ENCODE results near the gene GALNT8. TPM values are rescaled to one million over a fixed set of nuclear protein-coding genes. Genes with fewer than 3 reads are reported as not detected.
A peak's percentile ranks its signal among the peaks of the same experiment; 100 is the strongest.

GALNT8 gene
- total RNA-seq, 1 experiment from 2014 or later = 8.8 TPM

DNA sequence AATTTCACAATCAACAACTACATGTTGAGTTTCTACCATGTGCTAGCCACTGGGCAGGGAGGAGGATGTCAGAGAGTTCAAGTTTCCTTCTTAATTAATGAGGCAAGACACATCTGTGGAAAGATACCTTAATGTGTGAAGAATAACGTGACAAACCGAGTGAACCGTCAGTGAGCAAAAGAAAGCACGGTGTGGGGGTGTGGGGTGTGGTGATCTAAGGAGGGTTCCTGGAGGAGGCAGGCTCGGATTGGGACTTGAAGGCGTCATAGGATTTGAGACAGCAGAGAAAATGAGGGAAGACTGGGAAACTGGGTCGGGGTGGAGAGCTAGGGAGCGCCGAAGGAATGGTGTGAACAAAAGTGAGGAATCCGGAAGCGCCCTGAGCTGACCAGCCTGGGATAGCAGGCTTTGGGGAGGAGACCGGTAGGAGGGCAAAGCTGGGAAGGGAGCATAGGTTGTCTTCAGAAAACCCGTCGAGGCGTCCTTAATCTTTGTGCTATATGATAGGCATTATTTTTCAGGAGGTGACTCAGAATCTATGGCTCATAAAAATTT lies 22.3 kb downstream of the GALNT8 start (continued):
- TF ChIP-seq, protein P1, sequence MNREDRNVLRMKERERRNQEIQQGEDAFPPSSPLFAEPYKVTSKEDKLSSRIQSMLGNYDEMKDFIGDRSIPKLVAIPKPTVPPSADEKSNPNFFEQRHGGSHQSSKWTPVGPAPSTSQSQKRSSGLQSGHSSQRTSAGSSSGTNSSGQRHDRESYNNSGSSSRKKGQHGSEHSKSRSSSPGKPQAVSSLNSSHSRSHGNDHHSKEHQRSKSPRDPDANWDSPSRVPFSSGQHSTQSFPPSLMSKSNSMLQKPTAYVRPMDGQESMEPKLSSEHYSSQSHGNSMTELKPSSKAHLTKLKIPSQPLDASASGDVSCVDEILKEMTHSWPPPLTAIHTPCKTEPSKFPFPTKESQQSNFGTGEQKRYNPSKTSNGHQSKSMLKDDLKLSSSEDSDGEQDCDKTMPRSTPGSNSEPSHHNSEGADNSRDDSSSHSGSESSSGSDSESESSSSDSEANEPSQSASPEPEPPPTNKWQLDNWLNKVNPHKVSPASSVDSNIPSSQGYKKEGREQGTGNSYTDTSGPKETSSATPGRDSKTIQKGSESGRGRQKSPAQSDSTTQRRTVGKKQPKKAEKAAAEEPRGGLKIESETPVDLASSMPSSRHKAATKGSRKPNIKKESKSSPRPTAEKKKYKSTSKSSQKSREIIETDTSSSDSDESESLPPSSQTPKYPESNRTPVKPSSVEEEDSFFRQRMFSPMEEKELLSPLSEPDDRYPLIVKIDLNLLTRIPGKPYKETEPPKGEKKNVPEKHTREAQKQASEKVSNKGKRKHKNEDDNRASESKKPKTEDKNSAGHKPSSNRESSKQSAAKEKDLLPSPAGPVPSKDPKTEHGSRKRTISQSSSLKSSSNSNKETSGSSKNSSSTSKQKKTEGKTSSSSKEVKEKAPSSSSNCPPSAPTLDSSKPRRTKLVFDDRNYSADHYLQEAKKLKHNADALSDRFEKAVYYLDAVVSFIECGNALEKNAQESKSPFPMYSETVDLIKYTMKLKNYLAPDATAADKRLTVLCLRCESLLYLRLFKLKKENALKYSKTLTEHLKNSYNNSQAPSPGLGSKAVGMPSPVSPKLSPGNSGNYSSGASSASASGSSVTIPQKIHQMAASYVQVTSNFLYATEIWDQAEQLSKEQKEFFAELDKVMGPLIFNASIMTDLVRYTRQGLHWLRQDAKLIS (CRISPR knock-in tag; IDR thresholded peaks at IDR 0.05; ENCODE audit: borderline replicate concordance) = no peak
- no peak for TF ChIP-seq RELA (CRISPR knock-in tag; IDR thresholded peaks at IDR 0.05; ENCODE audit: borderline replicate concordance)
- TF ChIP-seq, protein P2, sequence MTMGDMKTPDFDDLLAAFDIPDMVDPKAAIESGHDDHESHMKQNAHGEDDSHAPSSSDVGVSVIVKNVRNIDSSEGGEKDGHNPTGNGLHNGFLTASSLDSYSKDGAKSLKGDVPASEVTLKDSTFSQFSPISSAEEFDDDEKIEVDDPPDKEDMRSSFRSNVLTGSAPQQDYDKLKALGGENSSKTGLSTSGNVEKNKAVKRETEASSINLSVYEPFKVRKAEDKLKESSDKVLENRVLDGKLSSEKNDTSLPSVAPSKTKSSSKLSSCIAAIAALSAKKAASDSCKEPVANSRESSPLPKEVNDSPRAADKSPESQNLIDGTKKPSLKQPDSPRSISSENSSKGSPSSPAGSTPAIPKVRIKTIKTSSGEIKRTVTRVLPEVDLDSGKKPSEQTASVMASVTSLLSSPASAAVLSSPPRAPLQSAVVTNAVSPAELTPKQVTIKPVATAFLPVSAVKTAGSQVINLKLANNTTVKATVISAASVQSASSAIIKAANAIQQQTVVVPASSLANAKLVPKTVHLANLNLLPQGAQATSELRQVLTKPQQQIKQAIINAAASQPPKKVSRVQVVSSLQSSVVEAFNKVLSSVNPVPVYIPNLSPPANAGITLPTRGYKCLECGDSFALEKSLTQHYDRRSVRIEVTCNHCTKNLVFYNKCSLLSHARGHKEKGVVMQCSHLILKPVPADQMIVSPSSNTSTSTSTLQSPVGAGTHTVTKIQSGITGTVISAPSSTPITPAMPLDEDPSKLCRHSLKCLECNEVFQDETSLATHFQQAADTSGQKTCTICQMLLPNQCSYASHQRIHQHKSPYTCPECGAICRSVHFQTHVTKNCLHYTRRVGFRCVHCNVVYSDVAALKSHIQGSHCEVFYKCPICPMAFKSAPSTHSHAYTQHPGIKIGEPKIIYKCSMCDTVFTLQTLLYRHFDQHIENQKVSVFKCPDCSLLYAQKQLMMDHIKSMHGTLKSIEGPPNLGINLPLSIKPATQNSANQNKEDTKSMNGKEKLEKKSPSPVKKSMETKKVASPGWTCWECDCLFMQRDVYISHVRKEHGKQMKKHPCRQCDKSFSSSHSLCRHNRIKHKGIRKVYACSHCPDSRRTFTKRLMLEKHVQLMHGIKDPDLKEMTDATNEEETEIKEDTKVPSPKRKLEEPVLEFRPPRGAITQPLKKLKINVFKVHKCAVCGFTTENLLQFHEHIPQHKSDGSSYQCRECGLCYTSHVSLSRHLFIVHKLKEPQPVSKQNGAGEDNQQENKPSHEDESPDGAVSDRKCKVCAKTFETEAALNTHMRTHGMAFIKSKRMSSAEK (CRISPR knock-in tag; IDR thresholded peaks at IDR 0.05; ENCODE audit: borderline replicate concordance) = no peak
- no peak for TF ChIP-seq ATF1 (CRISPR knock-in tag; IDR thresholded peaks at IDR 0.05)
- no peak for TF ChIP-seq GABPB1 (CRISPR knock-in tag; IDR thresholded peaks at IDR 0.05)
- TF ChIP-seq, protein P3, sequence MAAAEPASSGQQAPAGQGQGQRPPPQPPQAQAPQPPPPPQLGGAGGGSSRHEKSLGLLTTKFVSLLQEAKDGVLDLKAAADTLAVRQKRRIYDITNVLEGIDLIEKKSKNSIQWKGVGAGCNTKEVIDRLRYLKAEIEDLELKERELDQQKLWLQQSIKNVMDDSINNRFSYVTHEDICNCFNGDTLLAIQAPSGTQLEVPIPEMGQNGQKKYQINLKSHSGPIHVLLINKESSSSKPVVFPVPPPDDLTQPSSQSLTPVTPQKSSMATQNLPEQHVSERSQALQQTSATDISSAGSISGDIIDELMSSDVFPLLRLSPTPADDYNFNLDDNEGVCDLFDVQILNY (CRISPR knock-in tag; IDR thresholded peaks at IDR 0.05) = no peak
- TF ChIP-seq, protein P4, sequence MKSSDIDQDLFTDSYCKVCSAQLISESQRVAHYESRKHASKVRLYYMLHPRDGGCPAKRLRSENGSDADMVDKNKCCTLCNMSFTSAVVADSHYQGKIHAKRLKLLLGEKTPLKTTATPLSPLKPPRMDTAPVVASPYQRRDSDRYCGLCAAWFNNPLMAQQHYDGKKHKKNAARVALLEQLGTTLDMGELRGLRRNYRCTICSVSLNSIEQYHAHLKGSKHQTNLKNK (CRISPR knock-in tag; IDR thresholded peaks at IDR 0.05) = no peak
- TF ChIP-seq JAZF1 (CRISPR knock-in tag; IDR thresholded peaks at IDR 0.05) = no peak
- no peak for TF ChIP-seq MXD4 (CRISPR knock-in tag; IDR thresholded peaks at IDR 0.05; ENCODE audit: borderline replicate concordance)

DNA sequence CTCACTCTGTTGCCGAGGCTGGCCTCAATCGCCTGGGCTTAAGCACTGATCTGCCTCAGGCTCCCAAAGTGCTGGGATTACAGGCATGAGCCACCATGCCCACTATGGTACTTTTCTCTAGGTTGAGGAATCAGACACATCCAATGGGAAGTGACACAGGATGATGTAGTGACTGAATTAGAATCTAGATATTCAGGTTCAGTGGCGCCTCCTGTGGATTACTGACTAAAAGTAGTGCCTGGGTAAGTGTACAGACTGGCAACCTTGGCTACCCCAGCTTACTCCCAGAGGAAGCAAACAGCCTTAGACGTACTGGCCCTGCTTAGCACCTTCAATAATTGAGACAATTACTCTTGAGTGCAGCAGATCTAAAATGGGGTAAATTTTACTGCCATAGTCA lies 22.8 kb downstream of the GALNT8 start:
- DNase-seq (ENCODE audit: low spot score) (peak; percentile 29), ATAC-seq (peak; percentile 88)
- Mint-ChIP-seq H3K36me3 (peaks cover 16% of the 10 kb centered on the region), H3K9me3 (peaks cover 3% of the 10 kb centered on the region; the same call in 1 of the 2 replicates), H3K27ac (no peak overlapping the region; the same call in 1 of the 2 replicates), H3K4me1 (peaks cover 6% of the 10 kb centered on the region), H3K4me3 (no peak overlapping the region), H3K27me3 (ENCODE audit: low read depth) (no peaks in the 10 kb centered on the region)
- ChIA-PET POLR2A (no interaction called here), CTCF (interaction anchor here (0.5 to 1.9 kb wide), 5 partner anchors 16 to 137 kb away, joined by 3 to 10 read pairs (median 4); no protein-coding TSS in a partner anchor)
- TF ChIP-seq, protein P5, sequence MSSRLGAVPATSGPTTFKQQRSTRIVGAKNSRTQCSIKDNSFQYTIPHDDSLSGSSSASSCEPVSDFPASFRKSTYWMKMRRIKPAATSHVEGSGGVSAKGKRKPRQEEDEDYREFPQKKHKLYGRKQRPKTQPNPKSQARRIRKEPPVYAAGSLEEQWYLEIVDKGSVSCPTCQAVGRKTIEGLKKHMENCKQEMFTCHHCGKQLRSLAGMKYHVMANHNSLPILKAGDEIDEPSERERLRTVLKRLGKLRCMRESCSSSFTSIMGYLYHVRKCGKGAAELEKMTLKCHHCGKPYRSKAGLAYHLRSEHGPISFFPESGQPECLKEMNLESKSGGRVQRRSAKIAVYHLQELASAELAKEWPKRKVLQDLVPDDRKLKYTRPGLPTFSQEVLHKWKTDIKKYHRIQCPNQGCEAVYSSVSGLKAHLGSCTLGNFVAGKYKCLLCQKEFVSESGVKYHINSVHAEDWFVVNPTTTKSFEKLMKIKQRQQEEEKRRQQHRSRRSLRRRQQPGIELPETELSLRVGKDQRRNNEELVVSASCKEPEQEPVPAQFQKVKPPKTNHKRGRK (CRISPR knock-in tag; IDR thresholded peaks at IDR 0.05; ENCODE audit: borderline replicate concordance) = no peak
- no peak for TF ChIP-seq ELF4 (CRISPR knock-in tag; IDR thresholded peaks at IDR 0.05; ENCODE audit: low read depth)
- no peak for TF ChIP-seq GTF2I (CRISPR knock-in tag; conservative IDR thresholded peaks at IDR 0.05)
- no peak for TF ChIP-seq JUN (CRISPR knock-in tag; IDR thresholded peaks at IDR 0.05)
- TF ChIP-seq TCF7 (CRISPR knock-in tag; IDR thresholded peaks at IDR 0.05; ENCODE audit: low read depth) = no peak
- TF ChIP-seq ATF1 (CRISPR knock-in tag; IDR thresholded peaks at IDR 0.05) = no peak
- TF ChIP-seq, protein P6, sequence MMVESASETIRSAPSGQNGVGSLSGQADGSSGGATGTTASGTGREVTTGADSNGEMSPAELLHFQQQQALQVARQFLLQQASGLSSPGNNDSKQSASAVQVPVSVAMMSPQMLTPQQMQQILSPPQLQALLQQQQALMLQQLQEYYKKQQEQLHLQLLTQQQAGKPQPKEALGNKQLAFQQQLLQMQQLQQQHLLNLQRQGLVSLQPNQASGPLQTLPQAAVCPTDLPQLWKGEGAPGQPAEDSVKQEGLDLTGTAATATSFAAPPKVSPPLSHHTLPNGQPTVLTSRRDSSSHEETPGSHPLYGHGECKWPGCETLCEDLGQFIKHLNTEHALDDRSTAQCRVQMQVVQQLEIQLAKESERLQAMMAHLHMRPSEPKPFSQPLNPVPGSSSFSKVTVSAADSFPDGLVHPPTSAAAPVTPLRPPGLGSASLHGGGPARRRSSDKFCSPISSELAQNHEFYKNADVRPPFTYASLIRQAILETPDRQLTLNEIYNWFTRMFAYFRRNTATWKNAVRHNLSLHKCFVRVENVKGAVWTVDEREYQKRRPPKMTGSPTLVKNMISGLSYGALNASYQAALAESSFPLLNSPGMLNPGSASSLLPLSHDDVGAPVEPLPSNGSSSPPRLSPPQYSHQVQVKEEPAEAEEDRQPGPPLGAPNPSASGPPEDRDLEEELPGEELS (CRISPR knock-in tag; IDR thresholded peaks at IDR 0.05) = no peak
- TF ChIP-seq, protein P7, sequence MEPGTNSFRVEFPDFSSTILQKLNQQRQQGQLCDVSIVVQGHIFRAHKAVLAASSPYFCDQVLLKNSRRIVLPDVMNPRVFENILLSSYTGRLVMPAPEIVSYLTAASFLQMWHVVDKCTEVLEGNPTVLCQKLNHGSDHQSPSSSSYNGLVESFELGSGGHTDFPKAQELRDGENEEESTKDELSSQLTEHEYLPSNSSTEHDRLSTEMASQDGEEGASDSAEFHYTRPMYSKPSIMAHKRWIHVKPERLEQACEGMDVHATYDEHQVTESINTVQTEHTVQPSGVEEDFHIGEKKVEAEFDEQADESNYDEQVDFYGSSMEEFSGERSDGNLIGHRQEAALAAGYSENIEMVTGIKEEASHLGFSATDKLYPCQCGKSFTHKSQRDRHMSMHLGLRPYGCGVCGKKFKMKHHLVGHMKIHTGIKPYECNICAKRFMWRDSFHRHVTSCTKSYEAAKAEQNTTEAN (CRISPR knock-in tag; IDR thresholded peaks at IDR 0.05) = no peak
- TF ChIP-seq RELA (CRISPR knock-in tag; IDR thresholded peaks at IDR 0.05; ENCODE audit: borderline replicate concordance) = no peak
- TF ChIP-seq, protein P8, sequence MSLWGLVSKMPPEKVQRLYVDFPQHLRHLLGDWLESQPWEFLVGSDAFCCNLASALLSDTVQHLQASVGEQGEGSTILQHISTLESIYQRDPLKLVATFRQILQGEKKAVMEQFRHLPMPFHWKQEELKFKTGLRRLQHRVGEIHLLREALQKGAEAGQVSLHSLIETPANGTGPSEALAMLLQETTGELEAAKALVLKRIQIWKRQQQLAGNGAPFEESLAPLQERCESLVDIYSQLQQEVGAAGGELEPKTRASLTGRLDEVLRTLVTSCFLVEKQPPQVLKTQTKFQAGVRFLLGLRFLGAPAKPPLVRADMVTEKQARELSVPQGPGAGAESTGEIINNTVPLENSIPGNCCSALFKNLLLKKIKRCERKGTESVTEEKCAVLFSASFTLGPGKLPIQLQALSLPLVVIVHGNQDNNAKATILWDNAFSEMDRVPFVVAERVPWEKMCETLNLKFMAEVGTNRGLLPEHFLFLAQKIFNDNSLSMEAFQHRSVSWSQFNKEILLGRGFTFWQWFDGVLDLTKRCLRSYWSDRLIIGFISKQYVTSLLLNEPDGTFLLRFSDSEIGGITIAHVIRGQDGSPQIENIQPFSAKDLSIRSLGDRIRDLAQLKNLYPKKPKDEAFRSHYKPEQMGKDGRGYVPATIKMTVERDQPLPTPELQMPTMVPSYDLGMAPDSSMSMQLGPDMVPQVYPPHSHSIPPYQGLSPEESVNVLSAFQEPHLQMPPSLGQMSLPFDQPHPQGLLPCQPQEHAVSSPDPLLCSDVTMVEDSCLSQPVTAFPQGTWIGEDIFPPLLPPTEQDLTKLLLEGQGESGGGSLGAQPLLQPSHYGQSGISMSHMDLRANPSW (CRISPR knock-in tag; conservative IDR thresholded peaks at IDR 0.05; ENCODE audit: low read depth) = no peak
